ENCODE results near the gene C9orf78. TPM values are rescaled to one million over a fixed set of nuclear protein-coding genes. Genes with fewer than 3 reads are reported as not detected.
A peak's percentile ranks its signal among the peaks of the same experiment; 100 is the strongest.

C9orf78 gene
- total and polyA plus RNA-seq, 9 of the 15 experiments (the other 6 are each of a cell fraction or from before 2014, with no cell fraction given), result 94.6 to 266 (median 202) TPM

GRCh38 chr9:129823935-129824601 is 11.0 kb downstream of the C9orf78 start, which contains the start of gene TOR1A (continued):
- TF ChIP-seq, protein P1, sequence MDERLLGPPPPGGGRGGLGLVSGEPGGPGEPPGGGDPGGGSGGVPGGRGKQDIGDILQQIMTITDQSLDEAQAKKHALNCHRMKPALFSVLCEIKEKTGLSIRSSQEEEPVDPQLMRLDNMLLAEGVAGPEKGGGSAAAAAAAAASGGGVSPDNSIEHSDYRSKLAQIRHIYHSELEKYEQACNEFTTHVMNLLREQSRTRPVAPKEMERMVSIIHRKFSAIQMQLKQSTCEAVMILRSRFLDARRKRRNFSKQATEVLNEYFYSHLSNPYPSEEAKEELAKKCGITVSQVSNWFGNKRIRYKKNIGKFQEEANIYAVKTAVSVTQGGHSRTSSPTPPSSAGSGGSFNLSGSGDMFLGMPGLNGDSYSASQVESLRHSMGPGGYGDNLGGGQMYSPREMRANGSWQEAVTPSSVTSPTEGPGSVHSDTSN (CRISPR knock-in tag; IDR thresholded peaks at IDR 0.05; ENCODE audit: low read depth), result no peak
- TF ChIP-seq, protein P1 (tag; conservative IDR thresholded peaks at IDR 0.05; ENCODE audit: low read depth), result 0 out of 2 replicates have a peak, but pooled peaks have one; percentile 23
- TF ChIP-seq, protein P2, sequence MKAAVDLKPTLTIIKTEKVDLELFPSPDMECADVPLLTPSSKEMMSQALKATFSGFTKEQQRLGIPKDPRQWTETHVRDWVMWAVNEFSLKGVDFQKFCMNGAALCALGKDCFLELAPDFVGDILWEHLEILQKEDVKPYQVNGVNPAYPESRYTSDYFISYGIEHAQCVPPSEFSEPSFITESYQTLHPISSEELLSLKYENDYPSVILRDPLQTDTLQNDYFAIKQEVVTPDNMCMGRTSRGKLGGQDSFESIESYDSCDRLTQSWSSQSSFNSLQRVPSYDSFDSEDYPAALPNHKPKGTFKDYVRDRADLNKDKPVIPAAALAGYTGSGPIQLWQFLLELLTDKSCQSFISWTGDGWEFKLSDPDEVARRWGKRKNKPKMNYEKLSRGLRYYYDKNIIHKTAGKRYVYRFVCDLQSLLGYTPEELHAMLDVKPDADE (conservative IDR thresholded peaks at IDR 0.05; ENCODE audit: control insufficient read depth, low read depth, low read length), result peak; percentile 98
- TF ChIP-seq, protein P3, sequence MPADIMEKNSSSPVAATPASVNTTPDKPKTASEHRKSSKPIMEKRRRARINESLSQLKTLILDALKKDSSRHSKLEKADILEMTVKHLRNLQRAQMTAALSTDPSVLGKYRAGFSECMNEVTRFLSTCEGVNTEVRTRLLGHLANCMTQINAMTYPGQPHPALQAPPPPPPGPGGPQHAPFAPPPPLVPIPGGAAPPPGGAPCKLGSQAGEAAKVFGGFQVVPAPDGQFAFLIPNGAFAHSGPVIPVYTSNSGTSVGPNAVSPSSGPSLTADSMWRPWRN (IDR thresholded peaks at IDR 0.05; ENCODE audit: low read depth), result peak; percentile 20; the same call in 1 of the 2 replicates
- TF ChIP-seq MBD2 (IDR thresholded peaks at IDR 0.05; ENCODE audit: borderline replicate concordance, low read depth) (peak; percentile 90), TRIM25 (IDR thresholded peaks at IDR 0.05; ENCODE audit: borderline replicate concordance) (no peak), ZKSCAN1 (IDR thresholded peaks at IDR 0.05; ENCODE audit: low read depth, low read length) (0 out of 2 replicates have a peak, but pooled peaks have one; percentile 49), CBX3 (IDR thresholded peaks at IDR 0.05; ENCODE audit: borderline replicate concordance in 1 of 2, low read length in 2 of 2) (peak in 1 of 2 experiments; percentile 76; a peak in 2 of 3 replicates), ZKSCAN3 (CRISPR knock-in tag; IDR thresholded peaks at IDR 0.05) (no peak), SPI1 (IDR thresholded peaks at IDR 0.05; ENCODE audit: borderline replicate concordance, low read depth, low read length) (peak; percentile 60), DPF2 (IDR thresholded peaks at IDR 0.05) (peak; percentile 65; the same call in 1 of the 2 replicates), STAT6 (CRISPR knock-in tag; IDR thresholded peaks at IDR 0.05) (peak; percentile 95), FOXK1 (CRISPR knock-in tag; IDR thresholded peaks at IDR 0.05; ENCODE audit: borderline replicate concordance) (peak; percentile 99), CHD4 (IDR thresholded peaks at IDR 0.05; ENCODE audit: insufficient read depth, insufficient replicate concordance, low read depth, low read length, poor library complexity, severe bottlenecking) (no peak)
- TF ChIP-seq, protein P4, sequence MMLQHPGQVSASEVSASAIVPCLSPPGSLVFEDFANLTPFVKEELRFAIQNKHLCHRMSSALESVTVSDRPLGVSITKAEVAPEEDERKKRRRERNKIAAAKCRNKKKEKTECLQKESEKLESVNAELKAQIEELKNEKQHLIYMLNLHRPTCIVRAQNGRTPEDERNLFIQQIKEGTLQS (IDR thresholded peaks at IDR 0.05), result no peak
- TF ChIP-seq, protein P4 (CRISPR knock-in tag; conservative IDR thresholded peaks at IDR 0.05), result peak; percentile 87; the same call in 1 of the 2 replicates
